ENCODE results near the gene CHST7. TPM values are rescaled to one million over a fixed set of nuclear protein-coding genes. Genes with fewer than 3 reads are reported as not detected.

CHST7 gene
- total and polyA plus RNA-seq, 12 donors = 3.5 to 27.7 (median 8.6) TPM

DNA sequence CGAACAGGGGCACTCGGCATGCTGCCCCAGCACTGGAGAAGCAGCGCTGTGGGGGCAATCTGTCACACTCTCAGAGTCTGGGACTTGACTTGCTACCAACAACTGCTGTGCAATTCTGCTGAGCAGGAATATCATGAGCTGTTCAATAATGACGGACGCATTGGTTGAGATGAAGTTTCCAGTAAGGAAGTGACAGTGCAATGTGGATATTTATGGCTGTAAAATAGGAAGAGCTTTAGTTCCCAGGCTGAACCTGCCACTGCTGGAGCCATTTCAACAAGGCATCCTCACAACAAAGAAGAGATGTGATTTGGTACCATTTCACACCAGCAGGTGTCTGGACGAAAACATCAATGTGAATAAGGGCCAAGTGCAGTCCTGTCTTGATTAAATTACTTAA, 24.2 kb downstream of the CHST7 start:
- no peaks in the 10 kb centered on the region for H3K36me3 ChIP-seq

DNA sequence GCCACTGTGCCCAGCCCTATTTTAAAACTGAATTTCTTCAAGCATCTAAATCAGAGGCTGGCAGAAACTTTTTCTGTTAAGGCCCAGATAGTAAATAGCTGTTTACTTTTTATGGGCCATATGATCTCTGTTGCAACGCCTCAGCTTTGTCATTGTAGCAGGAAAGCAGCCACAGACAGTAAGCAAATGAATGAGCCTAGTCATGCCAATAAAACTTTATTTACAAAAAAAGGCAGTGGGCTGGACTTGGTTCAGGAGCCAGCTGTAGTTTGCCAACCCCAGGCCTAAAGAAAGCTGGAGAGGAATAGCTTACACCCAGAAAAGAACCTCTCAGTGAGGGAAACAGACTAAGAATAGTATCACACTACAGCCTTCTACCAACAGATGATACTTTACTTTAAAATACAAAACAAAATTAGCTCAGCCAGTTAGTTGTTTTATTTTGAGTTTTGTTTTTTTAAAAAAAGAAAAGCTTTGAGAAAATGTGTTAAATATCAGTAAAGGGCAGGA, 25.5 kb downstream of the CHST7 start:
- Histone ChIP-seq H3K36me3 (no peaks in the 10 kb centered on the region), H3K9me3 (no peaks in the 10 kb centered on the region), H3K27me3 (peaks cover 0 to 31% (median 0%) of the 10 kb centered on the region in 7 donors), H3K27ac (peak overlapping the region in 7 of 10 donors; percentile 4 to 65 (median 41)), H3K4me1 (peaks cover 0 to 57% (median 23%) of the 10 kb centered on the region in 9 donors), H3K4me3 (no peak overlapping the region)
- DNase-seq = no peak
- TF ChIP-seq, protein P1, sequence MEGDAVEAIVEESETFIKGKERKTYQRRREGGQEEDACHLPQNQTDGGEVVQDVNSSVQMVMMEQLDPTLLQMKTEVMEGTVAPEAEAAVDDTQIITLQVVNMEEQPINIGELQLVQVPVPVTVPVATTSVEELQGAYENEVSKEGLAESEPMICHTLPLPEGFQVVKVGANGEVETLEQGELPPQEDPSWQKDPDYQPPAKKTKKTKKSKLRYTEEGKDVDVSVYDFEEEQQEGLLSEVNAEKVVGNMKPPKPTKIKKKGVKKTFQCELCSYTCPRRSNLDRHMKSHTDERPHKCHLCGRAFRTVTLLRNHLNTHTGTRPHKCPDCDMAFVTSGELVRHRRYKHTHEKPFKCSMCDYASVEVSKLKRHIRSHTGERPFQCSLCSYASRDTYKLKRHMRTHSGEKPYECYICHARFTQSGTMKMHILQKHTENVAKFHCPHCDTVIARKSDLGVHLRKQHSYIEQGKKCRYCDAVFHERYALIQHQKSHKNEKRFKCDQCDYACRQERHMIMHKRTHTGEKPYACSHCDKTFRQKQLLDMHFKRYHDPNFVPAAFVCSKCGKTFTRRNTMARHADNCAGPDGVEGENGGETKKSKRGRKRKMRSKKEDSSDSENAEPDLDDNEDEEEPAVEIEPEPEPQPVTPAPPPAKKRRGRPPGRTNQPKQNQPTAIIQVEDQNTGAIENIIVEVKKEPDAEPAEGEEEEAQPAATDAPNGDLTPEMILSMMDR (IDR thresholded peaks at IDR 0.05) = no peak
- intact Hi-C loops (cut with DNase I) = no loop called here
- ATAC-seq = peak in 1 of 8 donors; percentile 64
- 95 to 97% methylated on average over 1 of the region's 1 CpG for WGBS, 2 donors

More for the DNA sequence above, 24.2 kb downstream of the CHST7 start:
- no peaks in the 10 kb centered on the region for H3K9me3 ChIP-seq
- ATAC-seq = peak in 4 of 8 donors; percentile 23 to 39 (median 32)
- peaks cover 0 to 62% (median 23%) of the 10 kb centered on the region in 9 donors for H3K4me1 ChIP-seq
- WGBS, 2 donors = 37 to 51% methylated on average over 6 of the region's 6 CpGs
- H3K4me3 ChIP-seq = no peak overlapping the region
- TF ChIP-seq, protein P1 (IDR thresholded peaks at IDR 0.05) = no peak
- DNase-seq = no peak
- peak overlapping the region in 6 of 10 donors; percentile 22 to 39 (median 28) for H3K27ac ChIP-seq
- H3K27me3 ChIP-seq = peaks cover 0 to 31% (median 0%) of the 10 kb centered on the region in 7 donors
- intact Hi-C loops (cut with DNase I) = no loop called here

DNA sequence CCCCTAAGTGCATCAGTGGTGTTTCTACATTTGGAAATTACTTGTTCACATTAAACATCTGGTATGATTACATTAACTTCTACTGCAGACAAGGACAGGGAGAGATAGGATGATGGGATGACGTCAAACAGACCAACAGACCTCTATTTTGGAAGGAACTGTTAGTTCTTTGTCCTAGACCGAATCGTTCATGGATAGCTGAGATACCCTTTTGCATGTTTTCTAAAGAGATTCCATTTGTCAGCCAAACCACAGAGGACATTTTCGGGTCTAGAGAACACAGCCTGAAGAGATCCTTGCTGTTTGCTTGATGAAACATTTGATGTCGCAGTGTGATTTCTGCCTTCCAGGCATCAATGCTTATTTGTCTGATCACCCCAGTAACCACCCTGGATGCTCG, 27.7 kb downstream of the CHST7 start:
- DNase-seq (no peak), ATAC-seq (peak; percentile 42 to 94 (median 80))
- Histone ChIP-seq H3K9me3 (no peaks in the 10 kb centered on the region), H3K27me3 (peaks cover 0 to 33% (median 0%) of the 10 kb centered on the region in 7 donors), H3K4me1 (peaks cover 0 to 41% (median 15%) of the 10 kb centered on the region in 9 donors), H3K4me3 (no peak overlapping the region), H3K36me3 (no peaks in the 10 kb centered on the region), H3K27ac (peak overlapping the region in 8 of 10 donors; percentile 13 to 72 (median 32))
- TF ChIP-seq, protein P1 (IDR thresholded peaks at IDR 0.05) = no peak
- intact Hi-C loops (cut with DNase I) = no loop called here
- 37 to 38% methylated on average over 6 of the region's 6 CpGs for WGBS, 2 donors

DNA sequence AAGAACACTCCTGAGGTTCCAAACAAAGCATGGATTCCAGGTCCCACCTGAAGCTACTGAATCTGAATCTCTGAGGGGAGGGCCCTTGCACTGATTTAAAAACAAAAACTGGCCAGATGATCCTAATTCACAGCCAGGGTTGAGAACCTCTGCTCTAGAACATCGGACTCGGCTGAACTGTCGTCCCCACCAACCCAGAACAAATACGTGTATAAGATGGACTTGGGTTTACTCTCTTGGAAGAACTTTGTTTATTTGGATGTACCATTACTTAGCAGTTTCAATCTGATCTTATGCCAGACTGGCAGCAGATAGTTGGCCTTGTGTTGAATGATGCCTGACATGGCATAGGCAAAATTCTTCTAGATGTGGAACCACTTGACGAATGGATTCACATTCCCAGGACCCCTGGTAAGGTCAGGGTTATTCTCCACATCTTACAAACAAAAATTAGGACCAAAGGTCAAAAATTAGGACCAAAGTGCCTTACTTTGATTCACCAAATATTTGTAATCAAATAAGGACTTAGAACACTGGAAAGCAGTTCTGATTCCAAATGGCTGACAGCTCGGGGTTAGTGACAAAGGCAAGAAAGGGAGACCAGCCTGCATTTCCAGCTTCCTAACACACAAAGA, 29.0 kb downstream of the CHST7 start:
- Histone ChIP-seq H3K27me3 (peaks cover 0 to 24% (median 0%) of the 10 kb centered on the region in 7 donors), H3K4me1 (peaks cover 0 to 34% (median 11%) of the 10 kb centered on the region in 9 donors), H3K27ac (peak overlapping the region in 3 of 10 donors; percentile 15), H3K4me3 (no peak overlapping the region), H3K36me3 (no peaks in the 10 kb centered on the region), H3K9me3 (no peaks in the 10 kb centered on the region)
- 94 to 95% methylated on average over 6 of the region's 6 CpGs for whole genome bisulfite sequencing, 2 donors
- no peak for DNase-seq
- intact Hi-C loops (cut with DNase I) = no loop called here
- ATAC-seq = no peak
- TF ChIP-seq, protein P1 (IDR thresholded peaks at IDR 0.05) = no peak
